ENCODE results near the gene TMEM247. TPM values are rescaled to one million over a fixed set of nuclear protein-coding genes. Genes with fewer than 3 reads are reported as not detected.

The TMEM247 gene
- total RNA-seq, 1 experiment from 2014 or later, result not detected

- Mint-ChIP-seq H3K4me3 (ENCODE audit: unreplicated experiment) (no peak overlapping the region), H3K27ac (ENCODE audit: unreplicated experiment) (no peak overlapping the region), H3K27me3 (ENCODE audit: insufficient read depth, unreplicated experiment) (no peaks in the 10 kb centered on the region), H3K4me1 (ENCODE audit: low read depth, unreplicated experiment) (no peaks in the 10 kb centered on the region), H3K36me3 (ENCODE audit: insufficient read depth, unreplicated experiment) (no peaks in the 10 kb centered on the region), H3K9me3 (ENCODE audit: unreplicated experiment) (no peaks in the 10 kb centered on the region)
- H3K27me3 ChIP-seq (replicated peaks; ENCODE audit: control insufficient read depth, insufficient read depth, low read length), result no peaks in the 10 kb centered on the region
- no peaks in the 10 kb centered on the region for H3K36me3 ChIP-seq (ENCODE audit: control insufficient read depth, insufficient read depth, low read length)
- ChIA-PET CTCF (interaction anchor here (0.6 kb wide), 1 partner anchor 18 kb away, joined by 3 read pairs; no protein-coding TSS in a partner anchor), POLR2A (no interaction called here)
- no peak overlapping the region for H3K4me3 ChIP-seq (ENCODE audit: low read depth, low read length)
- H3K9me3 ChIP-seq, result no peaks in the 10 kb centered on the region
- H3K4me1 ChIP-seq, result no peaks in the 10 kb centered on the region
- no peak for DNase-seq
- BruUV-seq (replicated peaks), result no TSS peak
- no peak for TF ChIP-seq CTCF (IDR thresholded peaks at IDR 0.05; ENCODE audit: insufficient read depth in 1 of 2, low read depth in 1 of 2, low read length in 1 of 2, severe bottlenecking in 1 of 2, unreplicated experiment in 1 of 2)
- intact Hi-C loops (cut with micrococcal nuclease; ENCODE audit: unreplicated experiment), result loop anchor here (5.0 kb wide), 1 partner anchor 160 kb away; no protein-coding TSS in a partner anchor
Observed at GRCh38 chr2:46487667-46488335, 8.4 kb downstream of the TMEM247 start.

GRCh38 chr2:46488389-46488788 lies 9.0 kb downstream of the TMEM247 start:
- intact Hi-C loops (cut with micrococcal nuclease; ENCODE audit: unreplicated experiment), result loop anchor here (5.0 kb wide), 1 partner anchor 159 kb away; no protein-coding TSS in a partner anchor
- POLR2A ChIA-PET, result no interaction called here

More at GRCh38 chr2:46488389-46488788, 9.0 kb downstream of the TMEM247 start:
- Histone ChIP-seq H3K27me3 (replicated peaks; ENCODE audit: control insufficient read depth, insufficient read depth, low read length) (no peaks in the 10 kb centered on the region), H3K36me3 (ENCODE audit: control insufficient read depth, insufficient read depth, low read length) (no peaks in the 10 kb centered on the region), H3K9me3 (no peaks in the 10 kb centered on the region), H3K4me1 (no peaks in the 10 kb centered on the region), H3K4me3 (ENCODE audit: low read depth, low read length) (no peak overlapping the region)
- H3K4me1 Mint-ChIP-seq (ENCODE audit: low read depth, unreplicated experiment), result no peaks in the 10 kb centered on the region
- H3K36me3 Mint-ChIP-seq (ENCODE audit: insufficient read depth, unreplicated experiment), result no peaks in the 10 kb centered on the region
- no peaks in the 10 kb centered on the region for H3K9me3 Mint-ChIP-seq (ENCODE audit: unreplicated experiment)
- no peaks in the 10 kb centered on the region for H3K27me3 Mint-ChIP-seq (ENCODE audit: insufficient read depth, unreplicated experiment)
- no peak for DNase-seq
- BruUV-seq (replicated peaks), result no TSS peak
- no peak overlapping the region for H3K27ac Mint-ChIP-seq (ENCODE audit: unreplicated experiment)
- no peak overlapping the region for H3K4me3 Mint-ChIP-seq (ENCODE audit: unreplicated experiment)
- CTCF ChIA-PET, result interaction anchor here (0.6 to 1.0 kb wide), 2 partner anchors 17 to 122 kb away, joined by 3 to 4 read pairs; no protein-coding TSS in a partner anchor
- TF ChIP-seq CTCF (IDR thresholded peaks at IDR 0.05; ENCODE audit: insufficient read depth in 1 of 2, low read depth in 1 of 2, low read length in 1 of 2, severe bottlenecking in 1 of 2, unreplicated experiment in 1 of 2), result no peak

Measured in Caco-2 (cell line).